Epithelial cell of umbilical artery (primary cell): ENCODE measurements around the gene DDX47. TPM values are rescaled to one million over a fixed set of nuclear protein-coding genes. Genes with fewer than 3 reads are reported as not detected.

Source experiments
- total RNA-seq: library from RNA; depleted of rRNA; stranded (reverse); fragments of >200 nt; gene quantifications from 2 replicates; pipeline ENCODE4 v1.2.3, GENCODE V29; 2014

DDX47 gene
- total RNA-seq: 75.4 and 100 TPM in 2 replicates

DNA sequence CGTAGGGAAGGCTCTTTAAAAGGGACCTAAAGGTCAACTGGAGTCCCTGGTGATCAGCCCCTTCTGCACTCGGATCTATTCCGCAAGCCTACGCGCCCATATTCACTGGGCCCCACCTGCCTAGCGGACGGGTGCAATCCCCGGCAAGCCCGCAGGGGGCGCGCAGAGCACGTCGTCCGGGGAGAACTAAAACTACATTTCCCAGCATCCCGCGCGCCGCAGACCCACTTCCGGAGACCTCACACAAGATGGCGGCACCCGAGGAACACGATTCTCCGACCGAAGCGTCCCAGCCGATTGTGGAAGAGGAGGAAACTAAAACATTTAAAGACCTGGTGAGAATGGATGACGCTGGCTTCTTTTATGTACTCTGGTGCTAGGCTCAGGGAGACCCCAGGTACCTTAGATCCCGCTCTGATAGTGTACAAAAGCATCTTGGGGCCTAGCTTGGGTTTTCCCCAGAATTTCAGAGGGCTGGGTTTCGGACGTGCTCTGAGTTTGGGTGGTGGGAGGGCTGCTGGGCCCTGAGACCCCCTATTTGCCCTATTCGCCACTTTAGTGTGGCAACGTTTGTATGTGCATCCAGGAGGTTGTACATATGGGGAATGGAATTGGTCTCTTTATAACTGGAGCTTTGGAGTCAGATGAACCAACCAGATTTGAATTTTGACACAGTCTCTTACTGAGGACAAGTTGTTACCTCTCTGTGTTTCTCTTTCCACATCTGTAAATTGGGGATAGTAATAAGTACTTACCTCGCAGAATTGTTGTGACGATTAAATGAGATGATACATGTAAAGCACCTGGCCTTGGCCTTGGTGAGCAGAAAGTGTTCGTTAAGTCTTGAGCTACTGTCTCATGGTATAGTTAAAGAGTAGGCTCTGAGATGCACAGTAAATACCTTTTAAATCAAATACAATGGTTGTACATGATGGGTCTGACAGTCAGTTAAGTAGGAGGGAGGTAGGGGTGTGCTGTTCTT is at the start of gene DDX47:
DDX47 (plus strand) TSS at position 227 of the 982 bp plus-strand sequence; CDS start at position 249, 22 bp downstream.

DNA sequence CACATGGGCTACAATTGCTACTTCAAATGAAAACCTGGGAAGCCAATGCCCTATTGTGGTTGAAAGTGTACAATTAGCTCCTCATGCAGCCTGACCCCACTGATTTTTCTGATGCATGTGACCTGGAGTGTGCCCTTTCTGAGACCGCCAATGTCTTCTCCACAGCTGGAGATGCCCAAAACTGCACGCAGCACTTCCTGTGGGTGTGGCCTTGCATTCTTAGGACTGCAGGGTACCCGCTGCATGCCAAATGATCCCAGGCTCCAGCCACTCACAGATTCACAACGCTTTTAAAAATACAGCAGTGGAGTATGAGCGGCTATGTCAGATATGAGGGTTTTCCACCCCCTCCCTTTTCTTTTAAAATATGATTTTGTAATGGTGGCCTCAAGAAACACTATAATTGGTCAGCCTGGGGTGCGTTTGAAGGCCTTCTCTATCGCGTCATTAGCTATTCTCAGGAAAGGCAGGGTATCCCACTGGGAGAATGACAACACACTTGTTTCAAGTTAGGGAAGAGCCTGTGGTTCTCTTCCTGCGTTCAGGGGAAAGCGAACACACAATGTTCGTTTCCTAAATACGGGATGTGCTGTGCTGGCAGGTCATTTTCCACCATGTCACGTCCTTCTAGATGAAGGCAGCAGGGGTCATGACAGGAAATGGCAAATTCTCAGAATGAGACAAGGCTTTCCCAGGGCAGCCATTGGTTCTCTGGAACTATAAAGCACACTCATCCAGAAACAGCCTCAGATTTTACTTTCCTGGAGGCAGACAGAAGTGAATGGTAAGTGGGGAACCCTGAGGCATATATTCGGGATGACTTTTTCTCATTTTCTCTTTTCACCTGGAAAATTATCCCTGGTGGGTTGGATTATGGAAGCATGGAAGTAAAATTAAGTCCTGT is 28.0 kb upstream of the DDX47 start, which contains the start of gene APOLD1:
APOLD1 (plus strand) TSS at position 749 of the 904 bp plus-strand sequence; CDS start at position 782, 33 bp downstream.

Other genes starting within 250 kb of the DDX47 start
- 23.4 and 25.5 TPM in 2 replicates for gene CREBL2, start 201.5 kb upstream of the DDX47 start, total RNA-seq
- gene GPR19, start 117.2 kb upstream of the DDX47 start, total RNA-seq: 0.15 and 0.65 TPM in 2 replicates
- gene CDKN1B, start 96.0 kb upstream of the DDX47 start, total RNA-seq: 35.1 and 51.8 TPM in 2 replicates
- gene APOLD1, start 27.7 kb upstream of the DDX47 start, total RNA-seq: 3.2 and 5.0 TPM in 2 replicates
- gene GPRC5A, start 78.2 kb downstream of the DDX47 start, total RNA-seq: 4.2 and 14.3 TPM in 2 replicates
- not detected in 2 replicates for gene GPRC5D, start 138.8 kb downstream of the DDX47 start, total RNA-seq
- gene HEBP1, start 186.9 kb downstream of the DDX47 start, total RNA-seq: 10.4 and 13.4 TPM in 2 replicates
- 6.2 and 12.9 TPM in 2 replicates for gene FAM234B, start 231.0 kb downstream of the DDX47 start, total RNA-seq